H9 (cell line): ENCODE results near the gene SUMF1. TPM values are rescaled to one million over a fixed set of nuclear protein-coding genes. Genes with fewer than 3 reads are reported as not detected.

Experiments used
- DNase-seq: peaks from one replicate; pipeline ENCODE4 v3.0.0-alpha.2; 2017
- H2AFZ ChIP-seq: one replicate; pipeline ENCODE4 v1.6.1; 2013; ENCODE audit warnings: mild to moderate bottlenecking, low read length, control low read depth, moderate library complexity
- H2AK5ac ChIP-seq: 2 replicates; pipeline ENCODE4 v1.6.1; 2013; ENCODE audit warnings: low read length, control low read depth, mixed read lengths; ENCODE audit not compliant: insufficient read length
- H2BK120ac ChIP-seq: one replicate; pipeline ENCODE4 v1.6.1; 2013; ENCODE audit warnings: low read depth, mild to moderate bottlenecking, low read length, control low read depth, inconsistent platforms; ENCODE audit not compliant: poor library complexity, severe bottlenecking
- H2BK12ac ChIP-seq: 2 replicates; pipeline ENCODE4 v1.6.1; 2013; ENCODE audit warnings: low read length, control low read depth, mixed read lengths, low read depth; ENCODE audit not compliant: insufficient read length
- H2BK15ac ChIP-seq: 2 replicates; pipeline ENCODE4 v1.6.1; 2013; ENCODE audit warnings: low read depth, low read length, control low read depth
- H2BK20ac ChIP-seq: one replicate; pipeline ENCODE4 v1.6.1; 2013; ENCODE audit warnings: low read depth, mild to moderate bottlenecking, low read length, control low read depth, inconsistent platforms; ENCODE audit not compliant: poor library complexity, severe bottlenecking
- H2BK5ac ChIP-seq: 2 replicates; pipeline ENCODE4 v1.6.1; 2013; ENCODE audit warnings: low read length, control low read depth, mixed read lengths; ENCODE audit not compliant: insufficient read length
- H3K14ac ChIP-seq: 2 replicates; pipeline ENCODE4 v1.6.1; 2013; ENCODE audit warnings: low read length, control low read depth; ENCODE audit not compliant: insufficient read depth
- H3K18ac ChIP-seq: 2 replicates; pipeline ENCODE4 v1.6.1; 2013; ENCODE audit warnings: low read depth, mild to moderate bottlenecking, mixed read lengths, low read length, control low read depth; ENCODE audit not compliant: insufficient read length
- H3K23ac ChIP-seq: 2 replicates; pipeline ENCODE4 v1.6.1; 2013; ENCODE audit warnings: low read length, control low read depth, mixed read lengths, low read depth; ENCODE audit not compliant: insufficient read length
- H3K23me2 ChIP-seq: 2 replicates; pipeline ENCODE4 v1.6.1; 2013; ENCODE audit warnings: low read depth, mild to moderate bottlenecking, mixed read lengths, low read length, control low read depth; ENCODE audit not compliant: insufficient read length, poor library complexity, severe bottlenecking
- H3K27ac ChIP-seq: 2 replicates; pipeline ENCODE4 v1.5.1; 2013; ENCODE audit warnings: low read length, control low read depth, mixed read lengths, low read depth; ENCODE audit not compliant: insufficient read length
- H3K27me3 ChIP-seq: 2 replicates; pipeline ENCODE4 v1.6.1; 2013; ENCODE audit warnings: low read length, control low read depth, inconsistent platforms; ENCODE audit not compliant: insufficient read depth
- H3K4ac ChIP-seq: 2 replicates; pipeline ENCODE4 v1.6.1; 2013; ENCODE audit warnings: low read depth, mild to moderate bottlenecking, control low read depth, inconsistent platforms, low read length, moderate library complexity
- H3K4me1 ChIP-seq: 2 replicates; pipeline ENCODE4 v1.6.1; 2013; ENCODE audit warnings: low read length, control low read depth, inconsistent platforms; ENCODE audit not compliant: insufficient read depth
- H3K4me2 ChIP-seq: 2 replicates; pipeline ENCODE4 v1.6.1; 2013; ENCODE audit warnings: low read length, control low read depth, mixed read lengths; ENCODE audit not compliant: insufficient read length, insufficient read depth
- H3K56ac ChIP-seq: 2 replicates; pipeline ENCODE4 v1.6.1; 2013; ENCODE audit warnings: low read depth, mild to moderate bottlenecking, mixed read lengths, low read length, control low read depth; ENCODE audit not compliant: insufficient read length
- H3K79me1 ChIP-seq: 2 replicates; pipeline ENCODE4 v1.6.1; 2013; ENCODE audit warnings: low read depth, mild to moderate bottlenecking, moderate library complexity, low read length, control low read depth, inconsistent platforms; ENCODE audit not compliant: insufficient read depth, poor library complexity, severe bottlenecking
- H3K79me2 ChIP-seq: 2 replicates; pipeline ENCODE4 v1.6.1; 2013; ENCODE audit warnings: low read length, control low read depth, inconsistent platforms; ENCODE audit not compliant: insufficient read depth
- H3K9ac ChIP-seq: 2 replicates; pipeline ENCODE4 v1.6.1; 2013; ENCODE audit warnings: low read length, control low read depth, mixed read lengths; ENCODE audit not compliant: insufficient read length; ENCODE audit errors: extremely low read depth
- H3K9me3 ChIP-seq: one replicate; pipeline ENCODE4 v1.6.1; 2013; ENCODE audit warnings: low read depth, low read length, inconsistent platforms; ENCODE audit not compliant: control insufficient read depth
- H3T11ph ChIP-seq: one replicate; pipeline ENCODE4 v1.6.1; 2013; ENCODE audit warnings: mild to moderate bottlenecking, low read length, control low read depth, inconsistent platforms
- H4K20me1 ChIP-seq: one replicate; pipeline ENCODE4 v1.6.1; 2013; ENCODE audit not compliant: control insufficient read depth, insufficient read length, insufficient read depth
- H4K5ac ChIP-seq: 2 replicates; pipeline ENCODE4 v1.6.1; 2013; ENCODE audit warnings: low read depth, mild to moderate bottlenecking, mixed read lengths, low read length, control low read depth; ENCODE audit not compliant: insufficient read length
- H4K8ac ChIP-seq: replicated peaks from 2 replicates; pipeline ENCODE4 v1.6.1; 2013; ENCODE audit warnings: low read length, control low read depth, mixed read lengths, low read depth; ENCODE audit not compliant: insufficient read length
- H4K91ac ChIP-seq: 2 replicates; pipeline ENCODE4 v1.6.1; 2013; ENCODE audit warnings: low read depth, mild to moderate bottlenecking, moderate library complexity, mixed read lengths, low read length, control low read depth; ENCODE audit not compliant: insufficient read length
- H3K27ac Mint-ChIP-seq, 3 experiments: 2 replicates in 2 of 3; 3 replicates in 1 of 3; pipeline ENCODE4 v1.8.0; 2020 to 2021; ENCODE audit warnings: mixed read lengths in 3 of 3, mild to moderate bottlenecking in 1 of 3, moderate library complexity in 1 of 3
- H3K27me3 Mint-ChIP-seq: 2 replicates; pipeline ENCODE4 v1.8.0; 2021; ENCODE audit warnings: low read depth, mild to moderate bottlenecking, moderate library complexity, mixed read lengths
- H3K36me3 Mint-ChIP-seq, 3 experiments: 2 replicates in 2 of 3; 3 replicates in 1 of 3; pipeline ENCODE4 v1.8.0; 2020 to 2021; ENCODE audit warnings: low read depth in 3 of 3, mixed read lengths in 3 of 3; ENCODE audit not compliant: insufficient read depth in 1 of 3
- H3K4me1 Mint-ChIP-seq, 2 experiments: 2 replicates each; pipeline ENCODE4 v1.8.0; 2020; ENCODE audit warnings: mixed read lengths in 2 of 2
- H3K4me3 Mint-ChIP-seq, 2 experiments: 2 replicates in 1 of 2; 3 replicates in 1 of 2; pipeline ENCODE4 v1.8.0; 2020 to 2021; ENCODE audit warnings: mild to moderate bottlenecking in 2 of 2, mixed read lengths in 2 of 2, moderate library complexity in 1 of 2
- H3K9me3 Mint-ChIP-seq, 2 experiments: 2 replicates in 1 of 2; 3 replicates in 1 of 2; pipeline ENCODE4 v1.8.0; 2020; ENCODE audit warnings: mild to moderate bottlenecking in 2 of 2, mixed read lengths in 2 of 2, moderate library complexity in 1 of 2
- CTCF ChIP-seq: fragments of 200-600 bp; sonication (generic); conservative IDR thresholded peaks from 3 replicates; pipeline ENCODE4 v1.8.0; 2021; ENCODE audit warnings: antibody characterized with exemption, mild to moderate bottlenecking
- WGBS: extraction: QIAGEN DNeasy Blood & Tissue Kit; methylation state at CpG from one replicate; pipeline ENCODE4 v1.1.7; 2013; ENCODE audit warnings: missing lambda C conversion rate, low lambda C conversion rate, mixed read lengths; ENCODE audit not compliant: insufficient read length; ENCODE audit errors: extremely low coverage; 5-methylcytosine and 5-hydroxymethylcytosine counted together
- total RNA-seq: library from RNA; stranded (reverse); gene quantifications from 2 replicates; pipeline ENCODE4 v1.2.1, GENCODE V29; 2021

The SUMF1 gene
- total RNA-seq, 1 experiment from 2014 or later: 9.5 TPM

DNA sequence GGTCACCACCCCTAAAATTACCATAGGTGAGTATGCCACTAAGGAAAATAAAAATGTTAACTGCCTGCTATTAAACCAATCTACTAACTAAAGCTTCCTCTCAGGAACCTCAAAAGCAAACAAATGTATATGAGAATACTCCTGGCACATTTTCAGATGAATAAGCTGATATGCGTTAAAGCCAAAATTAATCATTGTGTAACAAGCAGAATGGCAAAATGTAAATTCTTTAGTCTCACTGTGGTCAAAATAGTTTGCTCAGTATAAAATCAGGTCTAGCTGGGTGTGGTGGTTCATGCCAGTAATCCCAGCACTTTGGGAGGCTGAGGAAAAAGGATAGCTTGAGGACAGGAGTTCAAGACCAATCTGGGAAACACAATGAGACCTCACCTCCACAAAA, 53.6 kb downstream of the SUMF1 start:
- Histone ChIP-seq H3T11ph (no peak overlapping the region), H2BK12ac (no peak overlapping the region), H3K9ac (no peak overlapping the region), H4K8ac (no peak overlapping the region), H3K4me1 (no peaks in the 10 kb centered on the region), H2BK15ac (no peak overlapping the region), H2BK20ac (no peak overlapping the region), H3K79me2 (no peaks in the 10 kb centered on the region), H3K4me2 (no peak overlapping the region), H3K18ac (no peak overlapping the region), H3K27ac (no peak overlapping the region), H3K79me1 (no peaks in the 10 kb centered on the region), H2AK5ac (no peak overlapping the region), H3K4ac (no peak overlapping the region), H3K27me3 (no peaks in the 10 kb centered on the region), H4K91ac (no peak overlapping the region), H4K20me1 (no peaks in the 10 kb centered on the region), H3K14ac (no peak overlapping the region), H4K5ac (no peak overlapping the region), H2AFZ (no peak overlapping the region), H3K56ac (no peak overlapping the region), H3K23me2 (no peaks in the 10 kb centered on the region), H2BK120ac (no peak overlapping the region), H2BK5ac (no peak overlapping the region), H3K23ac (no peak overlapping the region), H3K9me3 (no peaks in the 10 kb centered on the region)
- no CpG with 5 or more reads among the region's 1 CpG for WGBS
- Mint-ChIP-seq H3K27me3 (no peaks in the 10 kb centered on the region), H3K9me3 (no peaks in the 10 kb centered on the region), H3K27ac (no peak overlapping the region), H3K4me3 (no peak overlapping the region), H3K36me3 (peaks cover 0 to 4% (median 1%) of the 10 kb centered on the region in 3 experiments; a peak in 1 of 7 replicates), H3K4me1 (no peaks in the 10 kb centered on the region)
- TF ChIP-seq CTCF: no peak
- no peak for DNase-seq
